Measurements from ENCODE around the gene MGAT2. TPM values are rescaled to one million over a fixed set of nuclear protein-coding genes. Genes with fewer than 3 reads are reported as not detected.

Gene MGAT2
- total RNA-seq, 1 donor from 2014 or later = 45.0 TPM

DNA sequence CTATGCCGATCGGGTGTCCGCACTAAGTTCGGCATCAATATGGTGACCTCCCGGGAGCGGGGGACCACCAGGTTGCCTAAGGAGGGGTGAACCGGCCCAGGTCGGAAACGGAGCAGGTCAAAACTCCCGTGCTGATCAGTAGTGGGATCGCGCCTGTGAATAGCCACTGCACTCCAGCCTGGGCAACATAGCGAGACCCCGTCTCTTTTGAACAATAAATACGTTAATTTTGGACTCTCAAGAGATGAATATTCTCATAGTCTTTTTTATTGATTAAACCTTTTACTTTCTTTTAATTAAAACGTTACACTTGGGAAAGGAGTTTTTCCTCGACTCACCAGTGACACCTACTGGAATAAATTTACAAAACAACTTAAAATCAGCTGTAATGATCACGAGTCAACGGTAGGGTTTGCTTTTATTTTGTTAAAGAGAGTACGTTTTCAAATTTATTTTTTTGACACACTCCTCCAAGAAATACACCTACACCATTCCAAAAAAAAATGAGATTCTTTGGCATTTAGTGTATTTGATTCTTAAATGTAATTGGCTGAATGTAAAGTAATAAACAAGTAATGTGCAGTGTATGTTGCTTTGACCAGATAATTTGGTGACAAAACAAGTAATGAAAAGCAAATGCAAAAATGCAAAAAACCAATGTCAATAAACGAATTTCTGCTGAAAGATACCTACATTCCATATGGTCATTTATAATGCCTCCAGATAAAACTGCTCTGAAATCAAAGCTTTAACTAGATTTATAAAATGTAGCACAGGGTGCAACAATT is 33.7 kb upstream of the MGAT2 start:
- peak overlapping the region; percentile 74 for H3K4me3 ChIP-seq (ENCODE audit: low read depth, low read length)
- no peak for FAIRE-seq

GRCh38 chr14:49589387-49589786 is 31.2 kb upstream of the MGAT2 start:
- TF ChIP-seq, protein P1, sequence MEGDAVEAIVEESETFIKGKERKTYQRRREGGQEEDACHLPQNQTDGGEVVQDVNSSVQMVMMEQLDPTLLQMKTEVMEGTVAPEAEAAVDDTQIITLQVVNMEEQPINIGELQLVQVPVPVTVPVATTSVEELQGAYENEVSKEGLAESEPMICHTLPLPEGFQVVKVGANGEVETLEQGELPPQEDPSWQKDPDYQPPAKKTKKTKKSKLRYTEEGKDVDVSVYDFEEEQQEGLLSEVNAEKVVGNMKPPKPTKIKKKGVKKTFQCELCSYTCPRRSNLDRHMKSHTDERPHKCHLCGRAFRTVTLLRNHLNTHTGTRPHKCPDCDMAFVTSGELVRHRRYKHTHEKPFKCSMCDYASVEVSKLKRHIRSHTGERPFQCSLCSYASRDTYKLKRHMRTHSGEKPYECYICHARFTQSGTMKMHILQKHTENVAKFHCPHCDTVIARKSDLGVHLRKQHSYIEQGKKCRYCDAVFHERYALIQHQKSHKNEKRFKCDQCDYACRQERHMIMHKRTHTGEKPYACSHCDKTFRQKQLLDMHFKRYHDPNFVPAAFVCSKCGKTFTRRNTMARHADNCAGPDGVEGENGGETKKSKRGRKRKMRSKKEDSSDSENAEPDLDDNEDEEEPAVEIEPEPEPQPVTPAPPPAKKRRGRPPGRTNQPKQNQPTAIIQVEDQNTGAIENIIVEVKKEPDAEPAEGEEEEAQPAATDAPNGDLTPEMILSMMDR (IDR thresholded peaks at IDR 0.05; ENCODE audit: insufficient read depth, low read length, severe bottlenecking) = no peak
- Histone ChIP-seq H3K4me3 (ENCODE audit: low read depth, low read length) (no peak overlapping the region), H3K36me3 (ENCODE audit: control insufficient read depth, insufficient read depth, low read length) (peaks cover 2% of the 10 kb centered on the region), H3K27me3 (ENCODE audit: control insufficient read depth, insufficient read depth, low read length) (no peaks in the 10 kb centered on the region)
- DNase-seq (ENCODE audit: low read depth) (no peak), FAIRE-seq (no peak)

More for the DNA sequence above, 33.7 kb upstream of the MGAT2 start:
- peaks cover 8% of the 10 kb centered on the region for H3K36me3 ChIP-seq (ENCODE audit: control insufficient read depth, insufficient read depth, low read length)
- peak; percentile 76 for DNase-seq (ENCODE audit: low read depth)
- H3K27me3 ChIP-seq (ENCODE audit: control insufficient read depth, insufficient read depth, low read length) = no peaks in the 10 kb centered on the region
- TF ChIP-seq, protein P1 (IDR thresholded peaks at IDR 0.05; ENCODE audit: insufficient read depth, low read length, severe bottlenecking) = peak; percentile 53

- H3K4me3 ChIP-seq (ENCODE audit: low read depth, low read length) = no peak overlapping the region
- FAIRE-seq (no peak), DNase-seq (ENCODE audit: low read depth) (peak; percentile 59)
- no peaks in the 10 kb centered on the region for H3K27me3 ChIP-seq (ENCODE audit: control insufficient read depth, insufficient read depth, low read length)
- no peaks in the 10 kb centered on the region for H3K36me3 ChIP-seq (ENCODE audit: control insufficient read depth, insufficient read depth, low read length)
- TF ChIP-seq, protein P1 (IDR thresholded peaks at IDR 0.05; ENCODE audit: insufficient read depth, low read length, severe bottlenecking) = no peak
Measured at GRCh38 chr14:49593016-49593415, 27.6 kb upstream of the MGAT2 start.

GRCh38 chr14:49594347-49595091 is 26.1 kb upstream of the MGAT2 start:
- H3K27me3 ChIP-seq (ENCODE audit: control insufficient read depth, insufficient read depth, low read length) = no peaks in the 10 kb centered on the region
- H3K4me3 ChIP-seq (ENCODE audit: low read depth, low read length) = no peak overlapping the region
- TF ChIP-seq, protein P1 (IDR thresholded peaks at IDR 0.05; ENCODE audit: insufficient read depth, low read length, severe bottlenecking) = no peak
- DNase-seq (ENCODE audit: low read depth) (peak; percentile 43), FAIRE-seq (no peak)
- no peaks in the 10 kb centered on the region for H3K36me3 ChIP-seq (ENCODE audit: control insufficient read depth, insufficient read depth, low read length)

- FAIRE-seq (no peak), DNase-seq (ENCODE audit: low read depth) (no peak)
- peak overlapping the region; percentile 70 for H3K4me3 ChIP-seq (ENCODE audit: low read depth, low read length)
- no peaks in the 10 kb centered on the region for H3K36me3 ChIP-seq (ENCODE audit: control insufficient read depth, insufficient read depth, low read length)
- TF ChIP-seq, protein P1 (IDR thresholded peaks at IDR 0.05; ENCODE audit: insufficient read depth, low read length, severe bottlenecking) = no peak
- H3K27me3 ChIP-seq (ENCODE audit: control insufficient read depth, insufficient read depth, low read length) = no peaks in the 10 kb centered on the region
Measured at GRCh38 chr14:49598189-49598484, 22.5 kb upstream of the MGAT2 start.

All from bronchial epithelial cell (primary cell).